Measurements from ENCODE around the gene ACP7.

ACP7 gene

DNA sequence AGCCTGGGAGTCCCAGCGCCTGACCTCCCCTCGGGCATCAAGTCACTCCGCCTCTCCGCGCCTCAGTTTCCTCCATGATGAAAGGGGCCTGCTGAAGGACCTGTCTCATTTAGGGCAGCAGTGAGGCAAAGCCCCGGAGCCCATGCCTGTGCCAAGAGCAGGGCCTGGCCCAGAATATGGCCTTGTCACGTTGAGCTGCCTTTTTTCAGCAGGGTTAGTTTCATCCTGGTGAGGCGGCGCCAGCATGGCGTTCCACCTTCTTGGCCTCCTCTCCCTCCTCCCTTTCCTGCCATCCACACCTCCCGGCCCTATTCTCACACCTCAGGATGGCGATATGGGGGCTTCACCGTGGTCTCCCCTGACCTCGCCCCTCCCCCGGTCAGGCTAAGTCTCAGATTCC lies 71.6 kb downstream of the ACP7 start:
- H4K5ac ChIP-seq (ENCODE audit: low read length), result no peak overlapping the region
- no peak overlapping the region for H3K4me2 ChIP-seq (ENCODE audit: low read length)
- H2AK5ac ChIP-seq (ENCODE audit: low read length), result no peak overlapping the region
- H3K23ac ChIP-seq (ENCODE audit: low read length), result no peak overlapping the region
- no peak overlapping the region for H2BK120ac ChIP-seq (ENCODE audit: low read depth, low read length)
- H3K4ac ChIP-seq (ENCODE audit: low read depth, low read length), result no peak overlapping the region
- no peak overlapping the region for H3K18ac ChIP-seq (ENCODE audit: low read length)
- H3K9ac ChIP-seq (ENCODE audit: low read length), result no peak overlapping the region
- H3K79me2 ChIP-seq (ENCODE audit: control insufficient read depth, insufficient read depth, low read length), result peaks cover 14% of the 10 kb centered on the region
- no peak overlapping the region for H3K4me3 ChIP-seq (ENCODE audit: low read length)
- H3K36me3 ChIP-seq (ENCODE audit: control insufficient read depth, insufficient read depth, low read length), result no peaks in the 10 kb centered on the region
- H4K8ac ChIP-seq (ENCODE audit: low read depth, low read length), result no peak overlapping the region
- H3K56ac ChIP-seq (ENCODE audit: low read length), result peak overlapping the region; percentile 34
- peaks cover 31% of the 10 kb centered on the region for H3K79me1 ChIP-seq (ENCODE audit: low read length)
- H2BK5ac ChIP-seq (ENCODE audit: low read length), result no peak overlapping the region
- no peaks in the 10 kb centered on the region for H3K27me3 ChIP-seq (ENCODE audit: insufficient read depth, low read length, poor library complexity)
- peaks cover 7% of the 10 kb centered on the region for H3K4me1 ChIP-seq (ENCODE audit: control insufficient read depth, low read depth, low read length)
- H2BK15ac ChIP-seq (replicated peaks; ENCODE audit: low read depth), result no peak overlapping the region
- DNase-seq, result no peak
- no peak overlapping the region for H3K27ac ChIP-seq (ENCODE audit: low read depth, low read length)
- no CpG with 5 or more reads among the region's 15 CpGs for WGBS (ENCODE audit: extremely low coverage, insufficient coverage, low lambda C conversion rate)

GRCh38 chr19:39156326-39157230 lies 72.4 kb downstream of the ACP7 start:
- no peak overlapping the region for H2BK5ac ChIP-seq (ENCODE audit: low read length)
- H3K4ac ChIP-seq (ENCODE audit: low read depth, low read length), result no peak overlapping the region
- no peak overlapping the region for H3K4me2 ChIP-seq (ENCODE audit: low read length)
- H3K4me1 ChIP-seq (ENCODE audit: control insufficient read depth, low read depth, low read length), result peaks cover 7% of the 10 kb centered on the region
- H4K5ac ChIP-seq (ENCODE audit: low read length), result no peak overlapping the region
- H3K36me3 ChIP-seq (ENCODE audit: control insufficient read depth, insufficient read depth, low read length), result no peaks in the 10 kb centered on the region
- H3K9ac ChIP-seq (ENCODE audit: low read length), result no peak overlapping the region
- no peak overlapping the region for H3K4me3 ChIP-seq (ENCODE audit: low read length)
- peaks cover 14% of the 10 kb centered on the region for H3K79me2 ChIP-seq (ENCODE audit: control insufficient read depth, insufficient read depth, low read length)
- peak overlapping the region; percentile 34 for H3K56ac ChIP-seq (ENCODE audit: low read length)
- no peaks in the 10 kb centered on the region for H3K27me3 ChIP-seq (ENCODE audit: insufficient read depth, low read length, poor library complexity)
- no peak overlapping the region for H3K18ac ChIP-seq (ENCODE audit: low read length)
- H3K27ac ChIP-seq (ENCODE audit: low read depth, low read length), result no peak overlapping the region
- no peak for DNase-seq
- no peak overlapping the region for H4K8ac ChIP-seq (ENCODE audit: low read depth, low read length)
- H3K23ac ChIP-seq (ENCODE audit: low read length), result no peak overlapping the region
- no peak overlapping the region for H2AK5ac ChIP-seq (ENCODE audit: low read length)
- no peak overlapping the region for H2BK15ac ChIP-seq (replicated peaks; ENCODE audit: low read depth)
- peaks cover 29% of the 10 kb centered on the region for H3K79me1 ChIP-seq (ENCODE audit: low read length)
- no peak overlapping the region for H2BK120ac ChIP-seq (ENCODE audit: low read depth, low read length)
- no CpG with 5 or more reads among the region's 24 CpGs for WGBS (ENCODE audit: extremely low coverage, insufficient coverage, low lambda C conversion rate)

DNA sequence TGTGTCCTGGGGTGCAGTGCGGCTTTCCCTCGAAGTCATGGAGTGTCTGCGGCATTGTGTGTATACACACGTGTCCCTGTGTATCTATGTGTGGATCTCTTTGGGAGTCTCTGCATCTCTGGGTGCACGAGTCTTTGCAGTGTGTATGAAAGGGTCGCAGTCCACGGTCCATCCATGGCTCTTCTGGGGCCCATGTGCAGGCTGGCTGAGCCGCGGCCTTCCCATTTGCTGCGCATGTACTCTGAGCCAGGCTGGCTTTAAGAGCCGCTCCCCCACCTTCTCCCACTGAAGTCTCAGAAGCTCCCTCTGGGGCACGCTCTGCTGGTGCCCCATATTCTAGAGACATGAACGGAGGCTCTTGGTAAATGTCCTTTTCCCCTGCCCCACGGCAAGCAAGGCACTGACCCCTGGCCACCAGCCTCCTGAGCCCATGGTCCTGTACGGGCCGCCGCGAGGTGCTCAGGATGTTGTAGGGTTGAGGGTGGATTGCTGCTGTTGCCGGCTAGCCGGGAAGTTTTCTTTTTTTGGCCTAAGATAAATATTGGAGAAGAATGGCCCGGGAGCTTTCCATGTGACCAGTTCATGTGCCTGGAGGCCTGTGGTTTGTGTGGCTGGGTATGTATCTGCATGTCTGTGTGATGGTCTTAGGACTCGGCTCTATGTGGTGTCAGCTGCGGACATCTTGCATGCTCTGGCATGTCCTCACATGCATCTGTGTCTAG lies 73.3 kb downstream of the ACP7 start:
- H3K79me2 ChIP-seq (ENCODE audit: control insufficient read depth, insufficient read depth, low read length), result peaks cover 14% of the 10 kb centered on the region
- H3K56ac ChIP-seq (ENCODE audit: low read length), result no peak overlapping the region
- peaks cover 7% of the 10 kb centered on the region for H3K4me1 ChIP-seq (ENCODE audit: control insufficient read depth, low read depth, low read length)
- H4K8ac ChIP-seq (ENCODE audit: low read depth, low read length), result no peak overlapping the region
- no peak overlapping the region for H3K9ac ChIP-seq (ENCODE audit: low read length)
- no peaks in the 10 kb centered on the region for H3K27me3 ChIP-seq (ENCODE audit: insufficient read depth, low read length, poor library complexity)
- WGBS (ENCODE audit: extremely low coverage, insufficient coverage, low lambda C conversion rate), result no CpG with 5 or more reads among the region's 23 CpGs
- H3K4me3 ChIP-seq (ENCODE audit: low read length), result no peak overlapping the region
- H2BK15ac ChIP-seq (replicated peaks; ENCODE audit: low read depth), result no peak overlapping the region
- no peak overlapping the region for H3K4me2 ChIP-seq (ENCODE audit: low read length)
- no peak overlapping the region for H2AK5ac ChIP-seq (ENCODE audit: low read length)
- H3K27ac ChIP-seq (ENCODE audit: low read depth, low read length), result no peak overlapping the region
- no peak for DNase-seq
- H2BK120ac ChIP-seq (ENCODE audit: low read depth, low read length), result no peak overlapping the region
- H3K79me1 ChIP-seq (ENCODE audit: low read length), result peaks cover 29% of the 10 kb centered on the region
- peak overlapping the region; percentile 15 for H3K23ac ChIP-seq (ENCODE audit: low read length)
- H3K4ac ChIP-seq (ENCODE audit: low read depth, low read length), result no peak overlapping the region
- no peak overlapping the region for H4K5ac ChIP-seq (ENCODE audit: low read length)
- no peaks in the 10 kb centered on the region for H3K36me3 ChIP-seq (ENCODE audit: control insufficient read depth, insufficient read depth, low read length)
- no peak overlapping the region for H2BK5ac ChIP-seq (ENCODE audit: low read length)
- no peak overlapping the region for H3K18ac ChIP-seq (ENCODE audit: low read length)

- H2BK5ac ChIP-seq (ENCODE audit: low read length), result no peak overlapping the region
- H2BK120ac ChIP-seq (ENCODE audit: low read depth, low read length), result no peak overlapping the region
- no peak overlapping the region for H3K4me3 ChIP-seq (ENCODE audit: low read length)
- H2AK5ac ChIP-seq (ENCODE audit: low read length), result no peak overlapping the region
- peak overlapping the region; percentile 15 for H3K23ac ChIP-seq (ENCODE audit: low read length)
- H3K9ac ChIP-seq (ENCODE audit: low read length), result no peak overlapping the region
- H4K5ac ChIP-seq (ENCODE audit: low read length), result no peak overlapping the region
- no peak overlapping the region for H3K18ac ChIP-seq (ENCODE audit: low read length)
- H3K79me1 ChIP-seq (ENCODE audit: low read length), result peaks cover 32% of the 10 kb centered on the region
- no peak overlapping the region for H2BK15ac ChIP-seq (replicated peaks; ENCODE audit: low read depth)
- H3K27me3 ChIP-seq (ENCODE audit: insufficient read depth, low read length, poor library complexity), result no peaks in the 10 kb centered on the region
- whole genome bisulfite sequencing (ENCODE audit: extremely low coverage, insufficient coverage, low lambda C conversion rate), result no CpG with 5 or more reads among the region's 15 CpGs
- no peak for DNase-seq
- H4K8ac ChIP-seq (ENCODE audit: low read depth, low read length), result no peak overlapping the region
- no peak overlapping the region for H3K56ac ChIP-seq (ENCODE audit: low read length)
- H3K4me2 ChIP-seq (ENCODE audit: low read length), result no peak overlapping the region
- H3K79me2 ChIP-seq (ENCODE audit: control insufficient read depth, insufficient read depth, low read length), result peaks cover 14% of the 10 kb centered on the region
- H3K36me3 ChIP-seq (ENCODE audit: control insufficient read depth, insufficient read depth, low read length), result no peaks in the 10 kb centered on the region
- H3K27ac ChIP-seq (ENCODE audit: low read depth, low read length), result no peak overlapping the region
- H3K4ac ChIP-seq (ENCODE audit: low read depth, low read length), result no peak overlapping the region
- peaks cover 7% of the 10 kb centered on the region for H3K4me1 ChIP-seq (ENCODE audit: control insufficient read depth, low read depth, low read length)
Observed at GRCh38 chr19:39157997-39158389, 73.8 kb downstream of the ACP7 start.

GRCh38 chr19:39158646-39159260 lies 74.6 kb downstream of the ACP7 start:
- Histone ChIP-seq H3K4me3 (ENCODE audit: low read length) (no peak overlapping the region), H2BK5ac (ENCODE audit: low read length) (no peak overlapping the region), H3K79me2 (ENCODE audit: control insufficient read depth, insufficient read depth, low read length) (peaks cover 14% of the 10 kb centered on the region), H2BK120ac (ENCODE audit: low read depth, low read length) (no peak overlapping the region), H3K9ac (ENCODE audit: low read length) (no peak overlapping the region), H3K27ac (ENCODE audit: low read depth, low read length) (no peak overlapping the region), H3K4ac (ENCODE audit: low read depth, low read length) (no peak overlapping the region), H3K79me1 (ENCODE audit: low read length) (peaks cover 32% of the 10 kb centered on the region), H3K56ac (ENCODE audit: low read length) (no peak overlapping the region), H4K8ac (ENCODE audit: low read depth, low read length) (no peak overlapping the region), H3K36me3 (ENCODE audit: control insufficient read depth, insufficient read depth, low read length) (no peaks in the 10 kb centered on the region), H3K4me1 (ENCODE audit: control insufficient read depth, low read depth, low read length) (peaks cover 7% of the 10 kb centered on the region), H4K5ac (ENCODE audit: low read length) (no peak overlapping the region), H3K18ac (ENCODE audit: low read length) (no peak overlapping the region), H3K4me2 (ENCODE audit: low read length) (no peak overlapping the region), H3K27me3 (ENCODE audit: insufficient read depth, low read length, poor library complexity) (no peaks in the 10 kb centered on the region), H2AK5ac (ENCODE audit: low read length) (no peak overlapping the region), H2BK15ac (replicated peaks; ENCODE audit: low read depth) (no peak overlapping the region), H3K23ac (ENCODE audit: low read length) (no peak overlapping the region)
- no peak for DNase-seq
- WGBS (ENCODE audit: extremely low coverage, insufficient coverage, low lambda C conversion rate), result no CpG with 5 or more reads among the region's 12 CpGs
